HG03139 (cell line): ENCODE data around the gene NPAS3.

Source experiments
- ATAC-seq: cut with Tn5 transposase; IDR thresholded peaks from one replicate; pipeline ENCODE4 v1.9.1; 2021; ENCODE audit not compliant: unreplicated experiment

Gene NPAS3

GRCh38 chr14:33844118-33844517 lies 905.4 kb downstream of the NPAS3 start:
- no peak for ATAC-seq

DNA sequence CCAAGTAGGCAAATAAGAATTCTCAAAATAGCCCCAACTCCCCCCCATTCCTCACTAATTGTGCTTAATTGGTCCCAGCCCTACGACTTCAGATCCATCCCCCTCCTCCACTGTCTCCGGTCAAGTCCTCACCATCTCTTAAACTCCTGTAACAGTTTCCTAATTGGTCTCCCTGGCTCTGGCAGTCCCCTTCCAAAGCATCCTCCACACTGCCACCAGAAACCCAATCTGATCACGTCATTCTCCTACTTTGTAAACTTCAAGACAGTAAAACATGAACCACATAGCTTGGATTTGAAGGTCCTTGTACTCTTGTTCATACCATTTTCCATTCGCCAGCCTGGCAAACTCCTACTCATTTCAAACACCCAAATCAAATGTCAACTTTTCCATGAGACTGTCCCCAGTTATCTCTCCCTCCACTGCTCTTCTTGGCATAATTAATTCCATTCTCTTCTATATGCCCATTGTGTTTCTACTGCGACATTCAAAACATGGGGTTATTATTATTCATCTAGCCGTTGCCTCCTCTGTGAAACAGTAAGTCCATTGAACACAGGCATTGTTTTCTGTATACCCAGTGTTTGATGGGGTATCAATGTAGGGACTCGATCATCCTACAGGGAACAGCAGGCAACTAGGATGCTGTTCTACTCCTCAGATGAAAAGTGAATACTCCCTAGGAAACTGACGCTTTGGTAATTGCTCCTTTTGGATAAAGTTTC lies 907.6 kb downstream of the NPAS3 start:
- no peak for ATAC-seq

DNA sequence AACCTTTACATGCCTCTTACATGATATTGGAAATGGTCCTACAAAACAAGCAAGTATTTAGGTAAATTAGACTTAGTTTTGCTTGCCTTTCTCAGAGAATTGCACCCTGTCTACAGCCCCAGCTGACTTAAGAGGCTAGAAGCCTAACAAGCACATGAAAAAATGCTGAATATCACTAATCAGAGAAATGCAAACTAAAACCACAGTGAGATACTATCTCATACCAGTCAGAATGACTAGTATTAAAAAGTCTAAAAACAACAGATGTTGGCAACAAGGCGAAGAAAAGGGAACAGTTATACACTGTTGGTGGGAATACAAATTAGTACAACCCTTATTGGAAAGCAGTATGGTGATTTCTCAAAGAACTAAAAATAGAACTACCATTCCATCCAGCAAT lies 908.4 kb downstream of the NPAS3 start:
- ATAC-seq: no peak

- ATAC-seq: no peak
Observed at GRCh38 chr14:33848009-33848408, 909.3 kb downstream of the NPAS3 start.

DNA sequence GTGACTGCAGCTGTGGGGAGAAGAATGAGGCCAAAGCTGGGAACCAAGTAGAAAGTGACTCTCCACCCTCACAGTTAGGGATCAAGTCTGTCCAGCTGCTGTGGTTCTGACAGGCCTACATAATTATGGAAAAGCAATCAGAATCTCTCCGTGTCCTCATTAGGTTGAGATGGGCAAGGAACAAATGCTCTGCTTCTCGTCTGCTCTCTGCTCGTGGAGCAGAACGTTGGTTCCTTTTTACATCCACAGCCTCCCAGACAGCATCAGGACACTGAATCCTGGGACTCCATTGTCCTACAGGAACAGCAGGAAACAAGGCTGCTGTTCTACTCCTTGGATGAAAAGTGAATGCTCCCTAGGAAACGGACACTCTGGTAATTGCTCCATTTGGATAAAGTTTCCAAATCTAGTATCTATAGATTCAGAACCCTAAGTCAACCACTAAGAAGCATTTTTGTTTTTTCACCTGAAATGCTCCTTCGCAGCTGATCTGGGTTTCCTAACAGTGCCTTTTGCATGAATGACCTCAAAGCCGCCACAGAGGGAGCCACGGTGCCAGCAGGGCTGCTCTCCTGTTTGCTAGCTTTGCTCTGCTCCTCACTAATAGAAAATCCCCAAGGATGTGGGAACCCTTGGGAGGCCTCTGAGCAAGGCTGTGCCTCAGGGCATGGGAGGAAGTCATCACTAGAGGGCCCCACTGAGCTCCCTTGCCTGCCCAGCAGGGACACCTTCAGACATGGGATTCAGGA lies 910.2 kb downstream of the NPAS3 start:
- ATAC-seq: no peak

DNA sequence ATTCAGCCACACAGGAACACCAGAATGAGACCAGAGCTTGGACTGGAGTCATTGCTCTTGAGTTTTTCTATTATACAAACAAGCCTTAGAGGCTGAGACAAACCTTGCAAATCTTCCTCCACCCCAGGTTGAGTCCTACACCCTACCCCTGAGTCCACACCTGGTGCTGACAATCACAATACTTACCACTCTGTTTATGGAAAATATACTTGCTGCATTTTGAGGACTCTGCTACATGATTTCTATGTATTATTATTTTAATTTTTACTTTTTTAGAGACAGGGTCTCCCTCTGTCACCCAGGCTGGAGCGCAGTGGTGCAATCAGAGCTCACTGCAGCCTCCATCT lies 910.7 kb downstream of the NPAS3 start:
- no peak for ATAC-seq

DNA sequence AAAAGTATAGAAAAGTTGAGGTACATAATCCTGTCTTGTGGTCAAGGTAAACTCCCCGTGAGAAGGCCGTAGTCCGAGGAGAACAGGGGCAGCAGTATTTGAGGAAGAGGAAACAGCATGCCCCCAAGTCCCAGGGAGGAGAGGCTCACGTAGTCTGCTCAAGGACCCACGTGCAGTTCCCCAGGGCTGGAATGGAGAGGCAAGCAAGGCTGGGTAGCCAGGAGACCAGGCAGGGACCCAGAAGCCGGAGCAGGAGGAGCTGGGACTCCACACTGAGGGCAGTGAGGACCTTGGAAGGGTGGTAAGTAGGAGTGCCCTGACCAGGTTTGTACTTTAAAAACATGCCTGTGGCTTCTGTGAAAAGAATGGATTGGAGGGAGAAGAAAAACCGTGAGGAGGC lies 912.1 kb downstream of the NPAS3 start:
- ATAC-seq: no peak

- no peak for ATAC-seq
Observed at GRCh38 chr14:33851366-33851765, 912.7 kb downstream of the NPAS3 start.

DNA sequence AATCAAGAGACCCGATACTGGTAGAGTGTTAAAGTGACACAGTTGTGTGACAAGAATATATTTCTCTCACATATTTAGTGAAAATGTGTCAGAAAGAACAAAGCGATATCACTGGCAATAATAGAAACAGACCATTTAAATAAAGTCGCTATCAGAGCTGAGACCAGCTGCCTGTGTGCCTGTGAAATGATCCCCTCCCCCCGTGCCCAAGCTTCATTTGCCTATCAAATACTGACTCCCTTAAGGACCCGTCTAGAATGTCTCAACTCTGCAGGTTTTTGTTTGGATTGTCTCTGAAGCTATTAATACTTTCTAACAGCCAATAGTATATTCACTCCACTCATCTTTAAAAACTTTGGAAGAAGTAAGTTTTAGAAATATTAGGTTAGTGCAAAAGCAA lies 913.3 kb downstream of the NPAS3 start:
- no peak for ATAC-seq
